Stomach (tissue), 9 donors: ENCODE results near the gene GPER1. TPM values are rescaled to one million over a fixed set of nuclear protein-coding genes. Genes with fewer than 3 reads are reported as not detected.

Source experiments
- DNase-seq, 2 donors: peaks; one replicate each; pipeline versions ENCODE4 v3.0.0 to v3.0.0-alpha.2; 2013 to 2019
- H3K27ac ChIP-seq, 5 donors: fragments of 200-600 bp in 4 of 5; sonication (generic) in 4 of 5; one replicate each; pipeline ENCODE4 v1.5.1; 2013 to 2019; ENCODE audit warnings: mild to moderate bottlenecking in 1 of 5, moderate library complexity in 1 of 5
- H3K27me3 ChIP-seq, 3 donors: fragments of 200-600 bp; sonication (generic); one replicate each; pipeline ENCODE4 v1.5.1; 2017 to 2019; ENCODE audit warnings: mixed run types in 1 of 3
- H3K36me3 ChIP-seq, 4 donors: fragments of 200-600 bp; sonication (generic); 1 replicate in 3 of 4; 2 replicates in 1 of 4; pipeline ENCODE4 v1.5.1; 2016 to 2019
- H3K4me1 ChIP-seq, 4 donors: fragments of 200-600 bp; sonication (generic); one replicate each; pipeline ENCODE4 v1.5.1; 2016 to 2019
- H3K4me3 ChIP-seq, 4 donors: fragments of 200-600 bp; sonication (generic) in 3 of 4; one replicate each; pipeline ENCODE4 v1.5.1; 2016 to 2019; ENCODE audit warnings: mild to moderate bottlenecking in 1 of 4
- H3K9me3 ChIP-seq, 4 donors: fragments of 200-600 bp; sonication (generic); one replicate each; pipeline ENCODE4 v1.5.1; 2016 to 2019
- EP300 ChIP-seq: sonication (generic); formaldehyde crosslinking; IDR thresholded peaks from one replicate; pipeline ENCODE4 v1.6.1; 2017; ENCODE audit warnings: antibody characterized with exemption
- POLR2A ChIP-seq, 4 donors: fragments of 450-650 bp; IDR thresholded peaks; one replicate each; pipeline ENCODE4 v1.6.1; 2016; ENCODE audit warnings: antibody characterized with exemption in 4 of 4, control low read depth in 2 of 4, mild to moderate bottlenecking in 1 of 4, moderate library complexity in 1 of 4
- POLR2AphosphoS5 ChIP-seq, 3 donors: sonication (generic); formaldehyde crosslinking; IDR thresholded peaks; one replicate each; pipeline ENCODE4 v1.6.1; 2016; ENCODE audit warnings: antibody characterized with exemption in 3 of 3
- WGBS, 5 donors: extraction: QIAGEN DNeasy Blood & Tissue Kit in 3 of 5; methylation state at CpG; one replicate each; pipeline versions ENCODE4 v1.1.5 to v1.1.7; 2013 to 2018; 5-methylcytosine and 5-hydroxymethylcytosine counted together
- intact Hi-C: fragments of 100-400 bp; cut with DNase I; formaldehyde crosslinking; loops from one replicate; pipeline ENCODE4 v1.15.1; 2023; ENCODE audit warnings: low total_unique reads
- polyA plus RNA-seq, 3 donors: library from polyadenylated mRNA; stranded (reverse); fragments of 200-250 nt; gene quantifications; one replicate each; pipeline ENCODE4 v1.2.3, GENCODE V29; 2013
- total RNA-seq, 5 donors: library from RNA; depleted of rRNA; stranded (reverse); fragments of >200 nt; gene quantifications; one replicate each; pipeline versions ENCODE4 v1.1.0 to v1.2.3, GENCODE V29; 2014 to 2016
- TF ChIP-seq, protein P1 (sequence below), 7 experiments: fragments of 450-650 bp in 4 of 7; fragments of 200-600 bp in 3 of 7; sonication (generic) in 3 of 7; IDR thresholded peaks; one replicate each; pipeline ENCODE4 v1.5.1; 2016 to 2019; ENCODE audit warnings: antibody characterized with exemption in 7 of 7, control low read depth in 2 of 7, mild to moderate bottlenecking in 1 of 7
- donor health status: healthy with polysubstance abuse.
- donor health status: Bipolar disorder and iron deficiency.
- donor health status: healthy.

GPER1 gene
- total and polyA plus RNA-seq, 8 donors = 0.58 to 31.2 (median 18.3) TPM; not detected in 1

DNA sequence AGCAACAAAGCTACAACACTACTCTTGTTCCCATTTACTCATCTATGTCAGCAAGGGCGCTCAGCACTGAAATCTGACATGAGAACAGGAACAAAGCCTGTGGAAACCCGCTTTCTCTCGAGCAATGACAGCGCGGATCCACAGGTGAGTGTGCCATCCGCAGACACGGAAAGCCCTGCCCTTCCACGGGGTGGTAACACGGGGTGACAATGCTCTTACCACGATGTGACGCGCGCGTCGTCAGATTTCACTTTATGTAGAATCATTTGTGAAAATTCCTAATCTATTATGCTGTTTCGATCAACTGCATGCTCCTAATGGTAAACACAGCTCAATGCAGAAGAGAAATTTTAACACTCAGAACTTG lies 37.7 kb downstream of the GPER1 start:
- WGBS, 5 donors = 93 to 97% (median 96%) methylated on average over 16 of the region's 16 CpGs
- Histone ChIP-seq H3K27ac (peak overlapping the region in 3 of 5 donors; percentile 86 to 87 (median 86)), H3K4me3 (no peak overlapping the region), H3K4me1 (peaks cover 21 to 42% (median 37%) of the 10 kb centered on the region in 4 donors), H3K9me3 (no peaks in the 10 kb centered on the region), H3K27me3 (no peaks in the 10 kb centered on the region), H3K36me3 (peaks cover 0 to 23% (median 11%) of the 10 kb centered on the region in 4 donors)
- DNase-seq = no peak
- intact Hi-C loops = no loop called here
- TF ChIP-seq POLR2A (IDR thresholded peaks at IDR 0.05) (no peak), EP300 (no peak), POLR2AphosphoS5 (IDR thresholded peaks at IDR 0.05) (no peak)
- TF ChIP-seq, protein P1, sequence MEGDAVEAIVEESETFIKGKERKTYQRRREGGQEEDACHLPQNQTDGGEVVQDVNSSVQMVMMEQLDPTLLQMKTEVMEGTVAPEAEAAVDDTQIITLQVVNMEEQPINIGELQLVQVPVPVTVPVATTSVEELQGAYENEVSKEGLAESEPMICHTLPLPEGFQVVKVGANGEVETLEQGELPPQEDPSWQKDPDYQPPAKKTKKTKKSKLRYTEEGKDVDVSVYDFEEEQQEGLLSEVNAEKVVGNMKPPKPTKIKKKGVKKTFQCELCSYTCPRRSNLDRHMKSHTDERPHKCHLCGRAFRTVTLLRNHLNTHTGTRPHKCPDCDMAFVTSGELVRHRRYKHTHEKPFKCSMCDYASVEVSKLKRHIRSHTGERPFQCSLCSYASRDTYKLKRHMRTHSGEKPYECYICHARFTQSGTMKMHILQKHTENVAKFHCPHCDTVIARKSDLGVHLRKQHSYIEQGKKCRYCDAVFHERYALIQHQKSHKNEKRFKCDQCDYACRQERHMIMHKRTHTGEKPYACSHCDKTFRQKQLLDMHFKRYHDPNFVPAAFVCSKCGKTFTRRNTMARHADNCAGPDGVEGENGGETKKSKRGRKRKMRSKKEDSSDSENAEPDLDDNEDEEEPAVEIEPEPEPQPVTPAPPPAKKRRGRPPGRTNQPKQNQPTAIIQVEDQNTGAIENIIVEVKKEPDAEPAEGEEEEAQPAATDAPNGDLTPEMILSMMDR (IDR thresholded peaks at IDR 0.05) = no peak

DNA sequence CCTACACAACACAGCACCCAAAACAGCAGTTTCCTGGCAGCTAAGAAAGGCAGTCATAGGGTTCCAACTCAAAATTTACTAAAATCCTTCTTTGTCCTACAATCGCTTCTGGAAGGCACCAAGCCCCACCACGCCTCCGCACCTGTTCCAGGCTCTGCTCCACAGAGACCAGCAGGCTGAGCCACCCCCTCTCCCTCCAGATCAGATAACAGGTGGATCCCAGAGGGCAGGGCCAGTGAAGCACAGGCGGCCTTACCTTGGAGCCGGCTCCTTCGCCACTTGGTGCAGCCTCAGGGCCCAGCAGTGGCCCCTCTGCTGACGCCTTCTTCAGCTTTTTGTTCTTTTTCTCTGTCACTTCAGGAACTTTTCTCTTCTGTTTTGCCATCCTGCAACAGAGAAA lies 39.1 kb downstream of the GPER1 start:
- no peak overlapping the region for H3K4me3 ChIP-seq
- peaks cover 0 to 23% (median 11%) of the 10 kb centered on the region in 4 donors for H3K36me3 ChIP-seq
- no peaks in the 10 kb centered on the region for H3K9me3 ChIP-seq
- DNase-seq = no peak
- TF ChIP-seq EP300 (no peak), POLR2A (IDR thresholded peaks at IDR 0.05) (no peak), POLR2AphosphoS5 (IDR thresholded peaks at IDR 0.05) (no peak)
- TF ChIP-seq, protein P1 (IDR thresholded peaks at IDR 0.05) = no peak
- intact Hi-C loops = no loop called here
- no peaks in the 10 kb centered on the region for H3K27me3 ChIP-seq
- peaks cover 26 to 50% (median 40%) of the 10 kb centered on the region in 4 donors for H3K4me1 ChIP-seq
- H3K27ac ChIP-seq = no peak overlapping the region
- 80 to 96% (median 89%) methylated on average over 7 of the region's 7 CpGs for WGBS, 5 donors

DNA sequence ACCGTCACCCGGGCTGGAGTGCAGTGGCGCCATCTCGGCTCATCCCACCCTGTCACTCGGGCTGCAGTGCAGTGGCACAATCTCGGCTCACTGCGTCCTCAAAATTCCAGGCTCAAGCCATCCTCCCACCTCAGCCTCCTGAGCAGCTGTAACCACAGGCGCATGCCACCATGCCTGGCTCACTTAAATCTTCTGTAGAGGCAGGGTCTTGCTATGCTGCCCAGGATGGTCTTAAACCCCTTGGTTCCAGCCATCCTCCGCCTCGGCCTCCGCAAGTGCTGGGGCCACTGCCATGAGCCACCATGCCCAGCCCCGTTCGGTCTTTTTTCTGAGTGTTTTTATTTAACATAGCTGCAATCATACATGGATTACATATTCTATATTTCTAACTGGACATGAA lies 41.5 kb downstream of the GPER1 start:
- intact Hi-C loops = no loop called here
- Histone ChIP-seq H3K36me3 (peaks cover 0 to 23% (median 11%) of the 10 kb centered on the region in 4 donors), H3K9me3 (no peaks in the 10 kb centered on the region), H3K4me3 (no peak overlapping the region), H3K4me1 (peaks cover 19 to 32% (median 24%) of the 10 kb centered on the region in 4 donors), H3K27me3 (no peaks in the 10 kb centered on the region), H3K27ac (peak overlapping the region in 2 of 5 donors; percentile 73)
- DNase-seq = no peak
- no peak for TF ChIP-seq EP300
- TF ChIP-seq POLR2AphosphoS5 (IDR thresholded peaks at IDR 0.05) = no peak
- TF ChIP-seq POLR2A (IDR thresholded peaks at IDR 0.05) = no peak
- 93 to 97% (median 95%) methylated on average over 11 to 13 of the region's 13 CpGs for WGBS, 5 donors

DNA sequence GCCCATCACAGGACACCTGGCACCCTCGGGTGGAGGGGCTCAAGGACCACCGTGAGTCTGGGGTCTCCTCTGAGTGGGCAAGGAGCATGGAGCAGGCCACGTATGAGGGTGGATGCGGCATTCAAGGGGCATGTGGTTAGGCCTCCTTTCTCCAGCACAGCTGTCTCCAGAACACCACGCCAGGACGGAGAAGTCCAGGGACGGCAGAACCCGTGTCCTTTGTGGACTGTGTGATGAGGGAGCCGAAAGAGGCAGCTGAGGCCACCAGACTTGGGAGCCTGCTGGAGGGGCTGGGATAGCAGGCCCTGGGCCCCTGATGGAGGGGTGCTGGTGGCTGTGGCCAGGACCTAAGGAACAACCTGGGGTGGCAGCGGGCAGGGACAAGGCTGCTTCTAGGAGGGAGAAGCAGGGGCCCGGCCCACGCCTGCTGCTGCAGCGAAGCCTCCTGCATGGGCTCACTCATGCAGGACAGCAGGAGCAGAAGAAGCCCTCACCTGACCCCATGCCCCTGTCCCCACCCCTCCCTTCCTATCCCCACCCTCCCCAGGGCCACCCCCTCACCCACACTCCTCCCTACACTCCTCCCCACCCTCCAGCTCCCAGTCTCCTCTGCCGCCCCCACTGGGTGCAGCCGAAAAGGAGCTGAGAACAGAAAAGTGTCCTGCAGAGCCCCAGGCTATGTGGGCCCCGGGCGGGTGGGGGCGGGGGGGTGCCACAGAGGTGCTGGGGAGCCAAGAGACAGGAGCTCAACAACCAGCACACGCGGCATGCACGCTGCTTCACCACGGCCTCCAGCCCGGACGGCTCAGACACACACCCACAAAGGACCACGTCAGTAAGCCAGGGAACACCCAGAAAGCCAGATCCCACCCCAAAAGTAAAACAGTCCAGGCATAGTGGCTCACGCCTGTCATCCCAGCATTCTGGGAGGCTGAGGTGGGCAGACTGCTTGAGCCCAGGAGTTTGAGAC lies 42.4 kb downstream of the GPER1 start:
- peak overlapping the region; percentile 60 to 89 (median 73) for H3K27ac ChIP-seq
- H3K4me3 ChIP-seq = no peak overlapping the region
- TF ChIP-seq EP300 = no peak
- TF ChIP-seq POLR2A (IDR thresholded peaks at IDR 0.05) = no peak
- no peak for TF ChIP-seq POLR2AphosphoS5 (IDR thresholded peaks at IDR 0.05)
- TF ChIP-seq, protein P1 (IDR thresholded peaks at IDR 0.05) = no peak
- peaks cover 0 to 21% (median 11%) of the 10 kb centered on the region in 4 donors for H3K36me3 ChIP-seq
- peaks cover 10 to 23% (median 15%) of the 10 kb centered on the region in 4 donors for H3K4me1 ChIP-seq
- DNase-seq = no peak
- no peaks in the 10 kb centered on the region for H3K9me3 ChIP-seq
- intact Hi-C loops = no loop called here
- 57 to 75% (median 68%) methylated on average over 16 to 26 of the region's 26 CpGs for WGBS, 5 donors
- H3K27me3 ChIP-seq = no peaks in the 10 kb centered on the region
